ENCODE measurements around the gene CD82. TPM values are rescaled to one million over a fixed set of nuclear protein-coding genes. Genes with fewer than 3 reads are reported as not detected.

The CD82 gene
- total RNA-seq, 1 experiment from 2014 or later, result 4.5 TPM

DNA sequence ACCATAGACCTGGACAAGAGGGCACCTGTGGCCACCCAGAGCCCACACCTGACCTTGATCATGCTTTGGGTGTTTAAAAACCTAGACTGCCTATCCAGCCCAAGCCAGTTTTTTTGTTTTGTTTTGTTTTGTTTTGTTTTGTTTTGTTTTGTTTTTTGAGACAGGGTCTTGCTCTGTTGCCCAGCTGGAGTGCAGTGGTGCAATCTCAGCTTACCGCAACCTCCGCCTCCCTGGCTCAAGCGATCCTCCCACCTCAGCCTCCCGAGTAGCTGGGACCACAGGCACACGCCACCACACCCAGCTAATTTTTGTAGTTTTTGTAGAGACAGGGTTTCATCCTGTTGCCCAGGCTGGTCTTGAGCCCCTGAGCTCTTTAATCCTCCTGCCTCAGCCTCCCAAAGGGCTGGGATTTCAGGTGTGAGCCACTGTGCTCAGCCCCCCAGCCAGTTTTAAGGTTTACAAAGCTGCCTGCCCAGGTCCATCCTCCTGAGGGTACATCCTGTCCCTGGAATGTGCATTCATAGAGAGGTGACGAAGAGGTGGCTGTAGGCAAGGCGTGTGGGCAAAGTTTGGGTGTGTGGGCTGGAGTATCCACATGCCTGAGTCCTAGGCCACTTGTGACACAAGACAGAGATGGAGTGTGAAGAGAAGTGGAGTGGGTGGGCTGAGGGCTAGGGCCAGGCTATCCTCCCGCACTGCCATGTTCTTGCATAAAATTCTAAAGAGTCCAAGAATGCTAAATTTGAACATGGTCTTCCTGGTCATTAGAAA lies 3.3 kb upstream of the CD82 start:
- H4K91ac ChIP-seq (ENCODE audit: insufficient read length, low read depth, low read length), result no peak overlapping the region
- no peak overlapping the region for H2BK15ac ChIP-seq (ENCODE audit: low read depth, low read length)
- no peaks in the 10 kb centered on the region for H3K79me2 ChIP-seq (ENCODE audit: insufficient read depth, low read length)
- H3K18ac ChIP-seq (ENCODE audit: insufficient read length, low read depth, low read length), result no peak overlapping the region
- Mint-ChIP-seq H3K36me3 (ENCODE audit: insufficient read depth in 1 of 3, low read depth in 3 of 3) (no peaks in the 10 kb centered on the region), H3K4me3 (no peak overlapping the region; a peak in 1 of 5 replicates), H3K27me3 (ENCODE audit: low read depth) (peaks cover 52% of the 10 kb centered on the region), H3K9me3 (no peaks in the 10 kb centered on the region), H3K27ac (no peak overlapping the region), H3K4me1 (peaks cover 51 to 54% of the 10 kb centered on the region in 2 experiments)
- no peak overlapping the region for H2BK12ac ChIP-seq (ENCODE audit: insufficient read length, low read depth, low read length)
- peaks cover 2% of the 10 kb centered on the region; the same call in 1 of the 2 replicates for H3K27me3 ChIP-seq (ENCODE audit: insufficient read depth, low read length)
- H4K5ac ChIP-seq (ENCODE audit: insufficient read length, low read depth, low read length), result no peak overlapping the region
- no peak overlapping the region for H3K4me2 ChIP-seq (ENCODE audit: insufficient read depth, insufficient read length, low read length)
- TF ChIP-seq, protein P1, sequence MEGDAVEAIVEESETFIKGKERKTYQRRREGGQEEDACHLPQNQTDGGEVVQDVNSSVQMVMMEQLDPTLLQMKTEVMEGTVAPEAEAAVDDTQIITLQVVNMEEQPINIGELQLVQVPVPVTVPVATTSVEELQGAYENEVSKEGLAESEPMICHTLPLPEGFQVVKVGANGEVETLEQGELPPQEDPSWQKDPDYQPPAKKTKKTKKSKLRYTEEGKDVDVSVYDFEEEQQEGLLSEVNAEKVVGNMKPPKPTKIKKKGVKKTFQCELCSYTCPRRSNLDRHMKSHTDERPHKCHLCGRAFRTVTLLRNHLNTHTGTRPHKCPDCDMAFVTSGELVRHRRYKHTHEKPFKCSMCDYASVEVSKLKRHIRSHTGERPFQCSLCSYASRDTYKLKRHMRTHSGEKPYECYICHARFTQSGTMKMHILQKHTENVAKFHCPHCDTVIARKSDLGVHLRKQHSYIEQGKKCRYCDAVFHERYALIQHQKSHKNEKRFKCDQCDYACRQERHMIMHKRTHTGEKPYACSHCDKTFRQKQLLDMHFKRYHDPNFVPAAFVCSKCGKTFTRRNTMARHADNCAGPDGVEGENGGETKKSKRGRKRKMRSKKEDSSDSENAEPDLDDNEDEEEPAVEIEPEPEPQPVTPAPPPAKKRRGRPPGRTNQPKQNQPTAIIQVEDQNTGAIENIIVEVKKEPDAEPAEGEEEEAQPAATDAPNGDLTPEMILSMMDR (conservative IDR thresholded peaks at IDR 0.05), result no peak
- no peak overlapping the region for H2BK5ac ChIP-seq (ENCODE audit: insufficient read length, low read length)
- H4K8ac ChIP-seq (replicated peaks; ENCODE audit: insufficient read length, low read depth, low read length), result no peak overlapping the region
- DNase-seq, result no peak
- no peak overlapping the region for H3K27ac ChIP-seq (ENCODE audit: insufficient read length, low read depth, low read length)
- no peak overlapping the region for H3K56ac ChIP-seq (ENCODE audit: insufficient read length, low read depth, low read length)
- H2AK5ac ChIP-seq (ENCODE audit: insufficient read length, low read length), result no peak overlapping the region
- no peak overlapping the region for H2BK120ac ChIP-seq (ENCODE audit: low read depth, low read length, poor library complexity, severe bottlenecking)
- H2BK20ac ChIP-seq (ENCODE audit: low read depth, low read length, poor library complexity, severe bottlenecking), result no peak overlapping the region
- no peak overlapping the region for H3T11ph ChIP-seq (ENCODE audit: low read length)
- H4K20me1 ChIP-seq (ENCODE audit: control insufficient read depth, insufficient read depth, insufficient read length), result no peaks in the 10 kb centered on the region
- H3K23me2 ChIP-seq (ENCODE audit: insufficient read length, low read depth, low read length, poor library complexity, severe bottlenecking), result peaks cover 9% of the 10 kb centered on the region
- H3K79me1 ChIP-seq (ENCODE audit: insufficient read depth, low read depth, low read length, poor library complexity, severe bottlenecking), result no peaks in the 10 kb centered on the region
- no peaks in the 10 kb centered on the region for H3K9me3 ChIP-seq (ENCODE audit: control insufficient read depth, low read depth, low read length)
- no peaks in the 10 kb centered on the region; the same call in 1 of the 2 replicates for H3K4me1 ChIP-seq (ENCODE audit: insufficient read depth, low read length)
- no peak overlapping the region for H3K14ac ChIP-seq (ENCODE audit: insufficient read depth, low read length)
- H3K23ac ChIP-seq (ENCODE audit: insufficient read length, low read depth, low read length), result no peak overlapping the region
- H2AFZ ChIP-seq (ENCODE audit: low read length), result no peak overlapping the region
- WGBS (ENCODE audit: extremely low coverage, insufficient read length, low lambda C conversion rate), result no CpG with 5 or more reads among the region's 8 CpGs
- H3K4ac ChIP-seq (ENCODE audit: low read depth, low read length), result no peak overlapping the region
- no peak overlapping the region for H3K9ac ChIP-seq (ENCODE audit: extremely low read depth, insufficient read length, low read length)
